Right lobe of liver (tissue), 6 donors: Measurements from ENCODE around the gene GNAT2. TPM values are rescaled to one million over a fixed set of nuclear protein-coding genes. Genes with fewer than 3 reads are reported as not detected.

Experiments used
- ATAC-seq, 4 donors: fragments of 200-7000 bp; cut with Tn5 transposase; one replicate each; pipeline ENCODE4 v1.9.1; 2020; ENCODE audit warnings: mild to moderate bottlenecking in 4 of 4, moderate library complexity in 4 of 4
- DNase-seq, 3 donors: peaks; one replicate each; pipeline ENCODE4 v3.0.0-alpha.2; 2020
- H3K27ac ChIP-seq, 3 donors: fragments of 200-600 bp; one replicate each; pipeline ENCODE4 v1.8.0; 2022
- H3K27me3 ChIP-seq, 2 donors: fragments of 200-600 bp; one replicate each; pipeline ENCODE4 v1.8.0; 2022
- H3K36me3 ChIP-seq, 4 donors: fragments of 200-600 bp; sonication (generic) in 1 of 4; one replicate each; pipeline versions ENCODE4 v1.5.1 to v1.8.0; 2017 to 2022; ENCODE audit warnings: control low read depth in 1 of 4
- H3K4me1 ChIP-seq, 4 donors: fragments of 200-600 bp; sonication (generic) in 1 of 4; one replicate each; pipeline versions ENCODE4 v1.5.1 to v1.8.0; 2017 to 2022; ENCODE audit warnings: control low read depth in 1 of 4
- H3K4me3 ChIP-seq, 3 donors: fragments of 200-600 bp; one replicate each; pipeline ENCODE4 v1.8.0; 2022
- H3K9me3 ChIP-seq, 4 donors: fragments of 200-600 bp; sonication (generic) in 1 of 4; one replicate each; pipeline versions ENCODE4 v1.5.1 to v1.8.0; 2017 to 2022; ENCODE audit warnings: control low read depth in 1 of 4
- CTCF ChIP-seq, 4 donors: fragments of 200-600 bp in 3 of 4; fragments of 450-650 bp in 1 of 4; IDR thresholded peaks; one replicate each; pipeline versions ENCODE4 v1.5.1 to v1.8.0; 2016 to 2022; ENCODE audit warnings: antibody characterized with exemption in 4 of 4, mild to moderate bottlenecking in 2 of 4
- POLR2A ChIP-seq: fragments of 450-650 bp; IDR thresholded peaks from one replicate; pipeline ENCODE4 v1.6.1; 2017; ENCODE audit warnings: antibody characterized with exemption, mild to moderate bottlenecking
- WGBS: methylation state at CpG from one replicate; pipeline ENCODE4 v1.1.6; 2018; ENCODE audit warnings: low coverage, low lambda C conversion rate; ENCODE audit not compliant: insufficient coverage; ENCODE audit errors: missing lambda C conversion rate; 5-methylcytosine and 5-hydroxymethylcytosine counted together
- intact Hi-C, 2 donors: fragments of 100-400 bp; cut with DNase I; formaldehyde crosslinking; loops; one replicate each; pipeline versions ENCODE4 v1.11.2 to v1.14.1; 2022
- total RNA-seq, 6 experiments: library from RNA; depleted of rRNA in 2 of 6; stranded (reverse); fragments of >200 nt in 2 of 6; fragmentation: NEBNext Ultra II Directional in 3 of 6; extraction: Animal tissue kit (Norgen Biotek cat#: 25700) in 3 of 6; gene quantifications; one replicate each; pipeline versions ENCODE4 v1.1.0 to v1.2.4, GENCODE V29; 2016 to 2023
- donor health status: DM: no; HTN: yes; CAD: no.
- donor health status: DM: no; HTN: no; CAD: no.
- donor health status: DM: no; HTN: no; CAD: no.
- donor health status: DM: no; HTN: yes; CAD: no.
- donor health status: DM: no; HTN: yes; CAD: no.

GNAT2 gene
- total RNA-seq, 6 experiments from 2014 or later, result 0.20 to 0.21 (median 0.20) TPM; not detected in 3

- Histone ChIP-seq H3K4me1 (peaks cover 0 to 10% (median 0%) of the 10 kb centered on the region in 4 donors), H3K27me3 (no peaks in the 10 kb centered on the region), H3K9me3 (no peaks in the 10 kb centered on the region), H3K36me3 (peaks cover 0 to 31% (median 9%) of the 10 kb centered on the region in 4 donors), H3K27ac (no peak overlapping the region), H3K4me3 (no peak overlapping the region)
- intact Hi-C loops, result no loop called here
- DNase-seq (no peak), ATAC-seq (no peak)
- 65% methylated on average over 3 of the region's 5 CpGs for WGBS
- TF ChIP-seq POLR2A, result no peak
- TF ChIP-seq CTCF (IDR thresholded peaks at IDR 0.05), result no peak
These were observed 13.4 kb upstream of the GNAT2 start for GRCh38 chr1:109632671-109633346.

- DNase-seq, result no peak
- Histone ChIP-seq H3K4me1 (peaks cover 0 to 10% (median 0%) of the 10 kb centered on the region in 4 donors), H3K27ac (no peak overlapping the region), H3K36me3 (peaks cover 0 to 38% (median 13%) of the 10 kb centered on the region in 4 donors), H3K4me3 (no peak overlapping the region), H3K9me3 (no peaks in the 10 kb centered on the region), H3K27me3 (no peaks in the 10 kb centered on the region)
- WGBS, result 74% methylated on average over 5 of the region's 16 CpGs
- intact Hi-C loops, result no loop called here
- no peak for TF ChIP-seq POLR2A
- no peak for TF ChIP-seq CTCF (IDR thresholded peaks at IDR 0.05)
- no peak for ATAC-seq
These were observed 12.4 kb upstream of the GNAT2 start for GRCh38 chr1:109631513-109632505.

GRCh38 chr1:109630898-109631512, 11.6 kb upstream of the GNAT2 start:
- H3K4me1 ChIP-seq, result peaks cover 0 to 4% (median 0%) of the 10 kb centered on the region in 4 donors
- TF ChIP-seq CTCF (IDR thresholded peaks at IDR 0.05), result no peak
- no peak for TF ChIP-seq POLR2A
- no peak for ATAC-seq
- peaks cover 0 to 38% (median 13%) of the 10 kb centered on the region in 4 donors for H3K36me3 ChIP-seq
- no peaks in the 10 kb centered on the region for H3K9me3 ChIP-seq
- 100% methylated on average over 1 of the region's 14 CpGs for WGBS
- no peak overlapping the region for H3K4me3 ChIP-seq
- H3K27ac ChIP-seq, result no peak overlapping the region
- intact Hi-C loops, result no loop called here
- DNase-seq, result no peak
- no peaks in the 10 kb centered on the region for H3K27me3 ChIP-seq

- H3K4me1 ChIP-seq, result no peaks in the 10 kb centered on the region
- H3K27me3 ChIP-seq, result no peaks in the 10 kb centered on the region
- peak in 1 of 3 donors; percentile 59 for DNase-seq
- no peak for TF ChIP-seq POLR2A
- TF ChIP-seq CTCF (IDR thresholded peaks at IDR 0.05), result peak in 3 of 4 donors; percentile 22 to 25 (median 22)
- 63% methylated on average over 10 of the region's 30 CpGs for WGBS
- H3K27ac ChIP-seq, result no peak overlapping the region
- H3K4me3 ChIP-seq, result no peak overlapping the region
- no peaks in the 10 kb centered on the region for H3K9me3 ChIP-seq
- peak in 1 of 4 donors; percentile 7 for ATAC-seq
- peaks cover 0 to 38% (median 13%) of the 10 kb centered on the region in 4 donors for H3K36me3 ChIP-seq
- intact Hi-C loops, result no loop called here
These were observed 10.9 kb upstream of the GNAT2 start for GRCh38 chr1:109630081-109630897.
